ENCODE results near the gene SH3RF3.

DNA sequence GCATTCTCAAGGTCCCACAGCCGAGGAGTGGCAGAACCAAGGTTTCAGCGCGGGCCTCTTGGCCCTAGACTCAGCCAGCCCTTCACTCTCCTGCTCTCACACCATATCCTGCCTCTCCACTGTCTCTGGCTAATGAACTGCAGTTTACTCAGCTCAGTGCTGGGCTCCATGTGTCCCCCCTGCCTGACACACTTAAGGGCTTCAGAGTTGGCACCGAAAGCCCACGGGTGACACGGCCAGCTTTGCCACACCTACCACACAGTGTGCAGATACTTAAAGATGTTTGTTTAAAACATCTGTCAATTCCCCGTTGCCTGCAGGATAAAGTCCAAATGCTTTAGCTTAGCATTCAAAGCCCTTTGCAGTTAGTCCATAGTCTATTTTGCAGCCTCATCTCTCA lies 243.6 kb downstream of the SH3RF3 start:
- TF ChIP-seq, protein P1, sequence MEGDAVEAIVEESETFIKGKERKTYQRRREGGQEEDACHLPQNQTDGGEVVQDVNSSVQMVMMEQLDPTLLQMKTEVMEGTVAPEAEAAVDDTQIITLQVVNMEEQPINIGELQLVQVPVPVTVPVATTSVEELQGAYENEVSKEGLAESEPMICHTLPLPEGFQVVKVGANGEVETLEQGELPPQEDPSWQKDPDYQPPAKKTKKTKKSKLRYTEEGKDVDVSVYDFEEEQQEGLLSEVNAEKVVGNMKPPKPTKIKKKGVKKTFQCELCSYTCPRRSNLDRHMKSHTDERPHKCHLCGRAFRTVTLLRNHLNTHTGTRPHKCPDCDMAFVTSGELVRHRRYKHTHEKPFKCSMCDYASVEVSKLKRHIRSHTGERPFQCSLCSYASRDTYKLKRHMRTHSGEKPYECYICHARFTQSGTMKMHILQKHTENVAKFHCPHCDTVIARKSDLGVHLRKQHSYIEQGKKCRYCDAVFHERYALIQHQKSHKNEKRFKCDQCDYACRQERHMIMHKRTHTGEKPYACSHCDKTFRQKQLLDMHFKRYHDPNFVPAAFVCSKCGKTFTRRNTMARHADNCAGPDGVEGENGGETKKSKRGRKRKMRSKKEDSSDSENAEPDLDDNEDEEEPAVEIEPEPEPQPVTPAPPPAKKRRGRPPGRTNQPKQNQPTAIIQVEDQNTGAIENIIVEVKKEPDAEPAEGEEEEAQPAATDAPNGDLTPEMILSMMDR (IDR thresholded peaks at IDR 0.05; ENCODE audit: insufficient read depth, low read depth, low read length), result no peak
- no peak for TF ChIP-seq EZH2 (IDR thresholded peaks at IDR 0.05; ENCODE audit: insufficient read depth, low read length)
